ENCODE measurements around the gene P4HTM.
"Not testable (repeated sequence)": the region's sequence is repeated elsewhere in the genome, so short reads cannot be mapped to it uniquely, and the experiment has no call there.

The P4HTM gene

DNA sequence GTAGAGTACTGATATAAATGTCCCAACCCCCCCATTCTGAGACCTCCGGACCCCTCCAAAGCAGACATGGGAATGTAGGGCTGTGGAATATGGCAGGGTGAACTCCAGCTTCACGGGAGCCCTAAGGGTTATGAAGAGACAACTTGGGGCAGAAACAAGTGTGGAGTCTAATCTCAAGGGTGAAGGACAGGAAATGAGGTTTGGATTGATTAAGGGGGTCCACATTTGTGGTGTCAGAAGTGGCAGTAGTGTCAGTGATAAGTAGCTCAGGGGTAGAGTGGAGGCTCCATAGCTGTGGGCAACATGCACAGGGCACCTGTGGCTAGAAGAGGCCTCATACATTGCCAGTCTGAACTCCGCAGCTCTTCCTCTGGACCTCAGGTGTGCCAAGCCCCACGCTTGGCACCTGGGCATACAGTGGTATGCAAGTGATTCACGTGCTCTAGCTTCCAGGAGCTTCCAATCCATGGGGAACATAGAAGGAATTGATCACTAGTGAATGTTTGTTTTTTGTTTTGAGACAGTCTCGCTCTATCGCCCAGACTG is 4.1 kb upstream of the P4HTM start:
- no peak for DNase-seq

DNA sequence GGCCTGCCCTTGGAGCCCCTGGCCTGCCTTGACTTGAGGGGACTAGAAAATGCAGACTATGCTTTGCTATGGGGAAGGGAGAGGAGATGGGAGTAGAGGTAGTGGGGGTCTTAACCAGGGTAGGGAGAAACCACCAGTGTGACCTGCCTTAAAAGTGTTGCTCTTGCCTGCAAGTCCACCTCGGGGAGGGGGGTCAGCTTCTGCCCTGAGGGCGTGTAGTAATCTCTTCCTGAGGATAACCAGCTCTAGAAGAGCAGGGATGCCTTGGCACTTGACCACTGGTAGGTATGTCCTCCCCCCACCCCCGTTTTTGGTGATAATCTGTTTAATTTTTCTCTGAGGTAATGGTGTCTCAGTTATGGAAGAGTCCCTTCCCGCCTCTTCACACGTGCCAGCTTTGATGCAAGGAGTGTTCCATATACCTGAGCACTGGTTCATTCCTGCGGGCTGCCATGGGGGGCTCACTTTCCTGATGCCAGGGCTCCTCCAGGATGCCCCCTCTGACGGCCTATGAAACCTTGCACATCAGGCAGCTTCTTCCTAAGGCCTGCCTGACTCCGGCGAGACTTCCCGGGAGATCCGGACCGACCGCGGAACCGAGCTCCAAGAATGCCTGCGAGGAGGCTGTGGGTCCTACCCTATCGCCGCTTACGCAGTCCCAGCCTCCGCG is 780 bp upstream of the P4HTM start:
- no peak for DNase-seq

DNA sequence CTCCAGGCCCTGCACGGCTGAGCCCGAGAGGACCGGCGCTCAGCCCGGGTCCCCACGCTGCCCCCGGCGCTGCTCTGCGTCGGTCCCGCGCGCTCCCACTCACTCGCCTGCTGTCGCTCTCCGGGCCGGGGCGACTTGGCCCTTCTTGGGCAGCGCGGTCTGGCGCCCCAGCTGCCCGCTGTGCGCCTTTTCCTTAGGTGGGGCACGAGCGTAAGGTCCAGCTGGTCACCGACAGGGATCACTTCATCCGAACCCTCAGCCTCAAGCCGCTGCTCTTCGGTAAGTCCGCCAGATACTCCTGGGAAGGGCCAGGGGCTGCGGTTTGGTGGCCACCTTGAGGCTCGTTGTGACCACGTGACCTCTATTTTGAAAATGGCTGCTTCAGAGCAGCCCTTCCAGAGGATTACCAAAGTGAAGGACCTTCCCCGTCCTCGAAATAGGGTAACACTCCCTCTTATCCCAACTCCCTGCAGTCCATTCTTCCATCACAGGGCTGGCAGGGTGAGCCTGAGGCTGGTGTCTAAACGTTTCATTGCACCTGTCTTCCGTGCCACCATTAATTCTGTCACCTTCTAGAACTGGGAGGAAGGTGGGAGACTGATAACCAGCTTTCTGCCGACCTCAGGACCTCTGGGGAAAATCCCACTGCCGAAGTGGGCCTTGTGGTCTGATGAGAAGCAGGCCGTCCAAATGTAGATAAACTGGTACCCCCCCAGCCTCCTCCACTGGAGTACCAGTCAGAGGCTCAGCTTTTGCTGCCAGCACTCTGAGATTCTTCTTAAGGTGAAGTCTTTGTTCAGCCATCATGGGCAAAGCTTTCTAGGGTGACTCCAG is 812 bp downstream of the P4HTM start:
- DNase-seq: peak; percentile 86

DNA sequence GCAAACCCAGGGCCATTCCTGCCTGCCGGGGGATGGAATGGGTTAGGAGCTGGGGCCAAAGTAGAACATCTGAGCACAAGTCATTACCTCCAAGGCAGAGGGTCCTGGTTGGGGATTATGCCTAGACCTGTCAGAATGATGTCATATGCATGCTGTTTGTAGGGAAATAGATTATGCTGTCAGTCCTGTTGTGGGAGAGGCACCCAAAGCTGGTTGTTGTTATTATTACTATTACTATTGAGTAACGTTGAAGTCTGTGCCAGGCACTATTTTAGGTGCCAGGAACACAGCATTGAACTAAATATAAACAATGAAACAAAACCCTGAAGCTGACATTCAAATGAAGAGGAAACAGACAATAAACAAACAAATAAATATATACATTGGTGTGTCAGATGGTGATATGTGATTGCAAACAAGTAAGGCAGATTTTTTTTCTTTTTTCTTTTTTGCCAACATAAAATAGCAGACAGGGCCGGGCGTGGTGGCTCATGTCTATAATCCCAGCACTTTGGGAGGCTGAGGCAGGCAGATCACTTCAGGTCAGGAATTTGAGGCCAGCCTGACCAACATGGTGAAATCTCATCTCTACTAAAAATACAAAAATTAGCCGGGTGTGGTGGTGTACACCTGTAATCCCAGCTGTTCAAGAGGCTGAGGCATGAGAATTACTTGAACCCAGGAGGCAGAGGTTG is 2.0 kb downstream of the P4HTM start:
- no peak for DNase-seq

DNA sequence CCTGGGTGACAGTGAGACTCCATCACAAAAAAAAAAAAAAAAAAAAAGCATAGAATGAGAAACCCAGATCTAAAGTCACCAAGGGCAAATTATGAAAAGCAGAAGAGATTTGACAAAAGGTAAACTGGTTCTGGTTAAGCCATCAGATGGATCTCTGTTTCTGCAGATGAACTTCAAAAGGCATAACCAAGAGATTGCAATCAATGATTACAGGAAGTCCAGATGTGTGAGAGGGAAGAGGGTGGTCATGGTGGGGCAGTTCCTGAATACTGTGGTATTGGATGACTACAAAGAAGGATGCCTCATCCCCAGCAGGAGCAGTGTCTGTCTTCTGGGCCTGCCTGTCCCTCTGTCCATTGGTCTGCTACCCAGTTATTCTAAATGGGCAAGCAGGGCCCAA is 3.8 kb downstream of the P4HTM start:
- no peak for DNase-seq

DNA sequence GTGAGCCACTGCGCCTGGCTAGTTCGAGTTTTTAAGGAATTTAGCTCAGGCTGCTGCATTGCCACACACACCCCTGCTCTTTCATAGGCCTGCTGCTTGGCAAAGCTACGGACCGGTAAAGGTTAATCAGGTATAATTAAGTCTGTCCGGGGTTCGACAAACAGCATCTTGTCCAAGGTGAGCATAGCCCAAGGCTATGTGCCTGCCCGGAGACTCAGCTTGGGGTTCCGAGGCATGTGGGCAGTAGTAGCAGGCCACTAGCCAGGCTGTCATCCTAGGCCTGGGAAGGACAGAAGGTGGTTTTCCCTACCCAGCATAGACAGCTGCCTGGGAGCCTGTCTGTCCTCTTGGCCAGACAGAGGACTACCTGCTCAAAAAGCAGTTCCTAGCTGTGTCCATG is 6.6 kb downstream of the P4HTM start:
- DNase-seq: no peak

DNA sequence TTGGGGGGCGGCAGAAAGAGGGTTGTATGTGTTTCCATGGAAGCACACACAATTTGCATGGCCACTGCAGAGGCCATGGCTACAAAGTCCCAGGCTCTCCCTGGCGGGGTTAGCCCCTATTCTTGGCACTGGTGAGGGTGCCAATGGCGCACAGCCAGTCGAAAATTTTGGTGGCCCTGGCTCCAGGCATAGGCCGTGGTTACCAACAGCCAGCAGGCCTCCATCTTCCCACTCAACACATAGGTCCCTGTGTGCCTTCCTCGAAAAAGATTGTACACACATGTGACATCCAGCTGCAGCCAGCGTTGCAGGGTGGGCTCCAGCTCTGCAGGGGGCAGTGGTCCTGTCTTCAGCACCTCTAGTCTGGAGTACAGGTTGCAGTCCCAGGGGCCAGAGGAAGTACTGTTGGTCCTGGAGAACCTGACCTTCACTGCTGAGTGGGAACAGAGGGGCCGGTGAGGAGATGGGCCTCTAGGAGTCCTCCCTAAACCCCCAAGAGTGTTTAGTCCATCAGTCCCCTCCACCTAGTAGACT is 7.1 kb downstream of the P4HTM start:
- no peak for DNase-seq

DNA sequence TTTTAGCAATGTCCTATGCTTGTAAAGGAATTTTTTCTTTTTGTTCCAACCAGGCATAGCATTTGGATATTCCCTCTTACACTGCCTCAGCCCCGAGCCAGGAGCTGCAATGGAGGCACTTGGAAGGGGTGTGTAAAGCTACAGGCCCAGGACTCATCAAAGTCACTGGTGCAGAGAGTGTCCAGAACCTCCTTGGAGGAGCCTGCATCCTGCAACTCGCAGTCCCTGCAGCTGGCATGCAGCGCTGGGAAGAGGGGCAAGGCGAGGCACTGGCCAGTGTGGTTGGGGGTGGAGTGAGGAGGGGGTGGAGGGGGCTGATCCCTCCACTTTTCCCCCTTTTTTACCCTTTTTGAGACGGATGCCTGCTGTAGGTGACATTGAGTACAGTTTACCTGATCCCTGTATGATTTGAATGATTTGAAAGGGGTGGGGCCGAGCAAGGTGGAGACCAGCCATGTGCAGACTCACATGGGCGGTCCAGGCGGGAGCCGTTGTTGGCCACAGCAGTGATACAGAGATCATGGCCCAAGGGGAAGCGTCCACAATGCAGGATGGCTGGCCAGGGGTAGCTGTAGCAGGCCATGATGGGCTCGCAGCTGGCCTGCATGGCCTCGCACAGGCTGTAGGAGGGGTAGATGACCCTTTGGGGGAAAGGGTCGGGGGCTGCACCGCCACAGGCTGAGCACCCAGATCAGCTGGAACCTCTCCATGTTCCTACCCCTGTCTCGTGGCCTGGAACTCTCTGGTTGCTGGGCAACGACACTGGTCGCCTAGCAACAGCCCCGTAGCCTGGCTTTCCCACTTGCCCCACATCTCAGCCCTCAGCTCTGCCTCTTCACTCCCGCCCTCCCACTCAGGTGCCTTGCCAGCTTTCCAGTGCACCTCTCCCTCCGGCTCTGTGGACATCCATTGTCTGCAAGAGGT is 7.9 kb downstream of the P4HTM start:
- DNase-seq: peak; percentile 98

DNA sequence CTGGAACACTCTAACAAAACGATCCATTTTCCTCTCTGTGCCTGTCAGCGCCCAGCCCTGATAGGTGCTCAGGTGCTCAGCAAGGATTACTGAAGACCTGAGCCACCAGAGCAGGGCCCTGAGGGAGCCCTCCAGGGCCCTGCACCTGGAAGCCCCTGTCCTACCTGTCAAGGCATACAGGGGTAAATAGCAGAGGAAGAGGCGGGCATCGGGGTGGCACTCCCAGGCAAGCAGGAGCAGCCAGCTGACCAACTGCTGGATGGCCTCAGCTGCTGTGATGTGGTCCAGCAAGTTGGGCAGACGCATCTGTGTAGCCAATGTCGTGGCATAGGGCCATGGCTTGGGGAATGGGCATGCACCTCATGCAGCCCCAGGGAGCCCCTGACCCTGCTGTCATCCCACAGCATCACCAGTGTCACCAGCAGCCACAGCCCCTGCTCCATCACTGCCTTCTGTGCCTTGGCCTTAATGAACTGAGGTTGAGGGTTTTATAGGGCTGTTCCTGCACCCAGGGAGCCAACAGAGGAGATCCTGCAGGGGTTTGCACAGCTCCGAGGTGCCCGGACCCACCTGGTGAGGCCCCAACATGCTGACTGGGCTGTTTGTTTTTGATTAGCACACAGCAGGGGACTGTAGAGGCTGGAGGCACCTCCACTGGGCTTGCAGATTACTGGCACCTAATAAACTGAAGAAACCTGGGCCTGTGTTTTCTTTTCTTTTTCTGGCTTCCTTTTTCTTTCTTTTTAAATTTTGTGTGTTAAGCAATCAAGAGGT is 9.2 kb downstream of the P4HTM start:
- no peak for DNase-seq

DNA sequence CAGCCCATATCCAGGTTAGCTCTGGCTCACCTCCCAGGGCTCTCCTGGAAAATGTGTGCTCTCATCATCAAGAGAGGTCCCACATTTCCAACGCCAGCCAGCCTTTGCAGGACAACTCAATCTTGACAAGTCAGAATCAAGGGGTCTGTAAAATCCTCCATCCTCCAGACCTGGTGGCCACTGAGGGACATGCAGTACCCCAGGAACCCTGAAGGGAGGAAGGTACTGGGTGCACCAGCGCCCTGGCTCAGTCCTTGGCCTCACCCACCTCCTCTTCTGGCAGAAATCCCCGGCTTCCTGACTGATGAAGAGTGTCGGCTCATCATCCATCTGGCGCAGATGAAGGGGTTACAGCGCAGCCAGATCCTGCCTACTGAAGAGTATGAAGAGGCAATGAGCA is 11.1 kb downstream of the P4HTM start:
- DNase-seq: no peak

DNA sequence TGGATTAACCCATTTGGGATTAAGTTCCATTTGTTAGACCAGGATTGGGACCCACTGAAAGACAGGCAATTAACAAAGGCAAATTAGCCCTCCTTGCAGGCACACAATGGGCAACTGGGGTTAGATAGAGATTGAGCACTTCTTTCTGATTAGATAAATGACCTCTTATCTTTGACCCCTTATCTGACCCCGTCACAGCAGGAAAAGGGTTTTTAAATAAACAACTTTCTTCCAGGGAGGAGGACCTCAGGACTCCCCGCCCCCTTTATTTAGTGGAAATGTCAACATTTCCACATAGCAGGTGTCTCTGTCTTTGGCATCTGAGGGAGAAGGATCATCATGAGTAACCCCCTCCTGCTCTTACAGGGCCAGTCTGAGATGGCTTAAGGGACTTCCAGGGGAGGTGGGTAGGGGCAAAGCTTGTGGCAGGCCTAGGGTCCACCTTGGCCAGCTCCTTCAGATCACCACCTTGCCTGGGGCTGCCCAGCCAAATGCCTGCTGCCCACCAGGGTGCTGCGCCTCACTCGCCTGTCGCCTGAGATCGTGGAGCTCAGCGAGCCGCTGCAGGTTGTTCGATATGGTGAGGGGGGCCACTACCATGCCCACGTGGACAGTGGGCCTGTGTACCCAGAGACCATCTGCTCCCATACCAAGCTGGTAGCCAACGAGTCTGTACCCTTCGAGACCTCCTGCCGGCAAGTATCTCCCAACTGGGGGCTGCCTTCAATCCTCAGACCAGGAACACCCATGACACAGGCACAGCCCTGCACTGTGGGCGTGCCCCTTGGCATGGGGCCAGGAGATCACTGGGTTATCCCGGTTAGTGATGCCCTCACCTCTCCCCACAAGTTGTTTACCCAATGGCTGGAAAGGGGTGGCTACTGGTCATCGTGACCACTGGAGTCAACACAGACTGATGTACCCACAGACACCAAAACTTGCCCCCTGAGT is 14.6 kb downstream of the P4HTM start:
- DNase-seq: no peak

DNA sequence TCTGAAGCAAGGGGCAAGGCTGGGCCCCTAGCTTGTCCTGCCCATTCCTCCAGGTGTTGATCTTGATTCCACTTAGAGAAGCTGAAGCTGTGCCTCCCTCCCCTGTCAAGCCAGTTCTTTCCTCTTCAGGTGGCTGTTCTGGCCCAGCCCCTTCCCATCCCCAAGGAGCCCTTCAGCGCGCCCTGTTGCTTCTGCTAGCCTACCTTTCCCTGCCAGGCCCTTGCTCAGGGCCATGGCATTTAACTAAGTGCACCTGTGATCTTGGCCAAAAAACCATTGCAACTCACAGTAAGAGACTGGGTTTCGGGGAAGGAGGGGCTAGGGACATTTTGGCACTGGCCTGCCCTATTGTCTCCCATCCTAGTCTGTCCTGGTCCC is 15.3 kb downstream of the P4HTM start:
- DNase-seq: no peak

DNA sequence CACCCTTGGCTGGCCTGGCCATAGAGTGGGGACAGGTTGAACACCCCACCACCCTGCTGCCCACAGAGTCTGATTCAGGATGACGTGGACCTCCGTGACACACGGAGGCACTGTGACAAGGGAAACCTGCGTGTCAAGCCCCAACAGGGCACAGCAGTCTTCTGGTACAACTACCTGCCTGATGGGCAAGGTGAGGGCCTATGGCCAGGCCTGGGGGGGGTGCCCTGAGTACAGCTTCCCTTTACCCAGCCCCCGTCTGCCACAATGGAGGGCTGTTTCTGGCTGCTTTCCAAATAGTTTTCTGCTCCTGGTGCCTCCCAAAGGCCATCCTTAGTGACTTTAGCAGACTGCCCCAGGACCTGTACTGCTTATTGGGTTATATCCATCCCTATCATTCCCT is 16.0 kb downstream of the P4HTM start:
- DNase-seq: no peak

DNA sequence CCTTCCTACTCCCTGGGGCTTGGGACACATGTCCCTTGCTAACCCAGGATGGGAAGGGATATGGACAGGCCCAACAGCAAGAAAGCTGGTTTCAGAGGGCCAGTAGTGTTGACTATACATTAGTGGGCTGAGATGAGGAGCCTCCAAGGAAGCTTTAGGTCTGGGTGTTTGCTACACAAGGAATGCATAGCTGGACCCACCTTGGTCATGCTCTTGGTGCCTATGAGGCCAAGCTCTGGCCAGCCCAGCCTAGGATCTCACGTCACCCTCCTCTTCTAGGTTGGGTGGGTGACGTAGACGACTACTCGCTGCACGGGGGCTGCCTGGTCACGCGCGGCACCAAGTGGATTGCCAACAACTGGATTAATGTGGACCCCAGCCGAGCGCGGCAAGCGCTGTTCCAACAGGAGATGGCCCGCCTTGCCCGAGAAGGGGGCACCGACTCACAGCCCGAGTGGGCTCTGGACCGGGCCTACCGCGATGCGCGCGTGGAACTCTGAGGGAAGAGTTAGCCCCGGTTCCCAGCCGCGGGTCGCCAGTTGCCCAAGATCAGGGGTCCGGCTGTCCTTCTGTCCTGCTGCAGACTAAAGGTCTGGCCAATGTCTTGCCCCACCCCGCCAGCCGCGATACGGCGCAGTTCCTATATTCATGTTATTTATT is 16.5 kb downstream of the P4HTM start:
- no peak for DNase-seq

DNA sequence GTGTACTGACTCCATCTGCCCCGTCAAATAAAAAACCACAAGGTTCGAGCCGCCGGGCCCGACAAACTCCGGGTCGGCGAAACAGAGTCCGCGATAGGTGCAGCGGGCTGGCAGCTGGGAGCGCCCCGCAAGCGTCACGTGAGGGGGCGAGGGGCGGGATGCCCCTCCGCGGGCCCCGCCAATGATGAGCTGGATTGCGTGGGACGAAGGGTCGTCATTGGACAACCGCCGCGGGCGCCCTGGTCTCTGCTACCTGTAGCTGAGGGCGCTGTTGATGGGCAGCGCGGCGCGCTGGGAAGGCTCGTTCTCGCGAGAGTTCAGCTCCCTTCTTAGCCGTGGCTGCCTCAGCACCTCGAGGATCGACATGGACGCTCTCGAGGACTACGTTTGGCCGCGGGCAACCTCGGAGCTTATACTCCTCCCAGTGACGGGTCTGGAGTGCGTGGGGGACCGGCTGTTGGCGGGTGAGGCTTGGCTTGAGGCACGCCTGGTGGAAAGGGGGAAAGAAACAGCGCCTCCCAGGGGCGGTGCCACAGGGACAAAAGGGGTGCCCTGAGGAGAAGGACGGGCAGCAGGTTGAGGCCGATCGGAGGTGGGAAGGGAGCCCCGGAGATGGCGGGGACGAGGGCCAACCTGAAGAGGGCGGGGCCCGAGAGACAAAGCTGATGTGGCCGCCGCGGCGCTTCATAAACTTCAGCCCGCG is 17.2 kb downstream of the P4HTM start, which contains the start of gene WDR6:
TSS of gene WDR6 (plus strand) at position 324 of the 703 bp plus-strand sequence. CDS start at position 365, 41 bp downstream.
- peak; percentile 98 for DNase-seq

DNA sequence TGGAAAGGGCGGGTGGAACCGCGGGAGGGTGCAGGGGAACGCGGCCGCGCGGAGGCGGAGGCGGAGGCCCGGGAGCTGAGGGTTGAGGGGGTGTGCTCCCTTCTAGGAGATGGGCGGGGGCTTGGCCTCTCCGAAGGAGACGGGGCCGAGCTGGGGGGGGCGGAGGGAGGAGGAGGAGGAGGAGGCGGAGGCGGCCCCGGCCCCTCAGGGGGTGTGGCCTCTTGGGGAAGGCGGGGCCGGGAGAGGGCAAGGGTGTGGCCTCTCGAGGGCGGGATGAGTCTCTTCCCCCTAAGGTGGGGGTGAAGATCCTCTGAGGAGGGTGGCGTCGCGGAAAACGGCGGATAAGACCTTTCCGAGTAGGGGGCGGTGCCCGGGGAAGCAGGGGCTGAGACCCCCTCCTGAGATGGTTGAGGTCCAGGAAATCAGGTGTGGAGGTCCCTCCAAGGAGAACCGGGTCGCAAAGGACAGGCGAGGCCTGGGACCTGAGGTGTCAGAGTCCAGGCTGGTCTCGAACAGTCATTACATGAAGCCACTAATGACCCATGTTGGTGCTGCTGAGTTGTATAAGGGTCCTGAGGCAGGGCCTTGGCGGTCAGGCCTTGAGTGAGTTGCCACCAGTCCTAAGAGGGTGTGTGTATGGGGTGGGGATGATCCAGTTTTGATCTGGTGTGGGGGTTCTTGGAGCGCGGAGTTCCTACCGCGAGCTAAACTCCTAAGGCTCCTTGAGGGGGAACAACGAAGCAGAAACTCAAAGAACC is 17.9 kb downstream of the P4HTM start:
- no peak for DNase-seq

DNA sequence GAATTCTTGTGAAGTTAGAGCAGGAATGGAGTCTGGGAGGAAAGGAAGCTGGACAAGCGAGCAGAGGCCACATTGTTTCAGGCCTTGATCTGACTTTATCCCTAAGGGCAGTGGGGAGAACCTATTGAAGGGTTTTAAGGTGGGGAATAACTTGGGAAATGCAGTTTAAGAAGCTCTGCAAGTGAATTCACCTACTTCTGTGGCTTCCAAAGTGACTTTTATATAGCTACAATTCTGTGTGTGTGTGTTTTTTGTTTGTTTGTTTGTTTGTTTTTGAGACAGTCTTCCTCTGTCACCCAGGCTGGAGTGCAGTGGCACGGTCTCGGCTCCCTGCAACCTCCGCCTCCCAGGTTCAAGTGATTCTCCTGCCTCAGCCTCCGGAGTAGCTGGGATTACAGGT is 18.6 kb downstream of the P4HTM start:
- not testable (repeated sequence) for DNase-seq

DNA sequence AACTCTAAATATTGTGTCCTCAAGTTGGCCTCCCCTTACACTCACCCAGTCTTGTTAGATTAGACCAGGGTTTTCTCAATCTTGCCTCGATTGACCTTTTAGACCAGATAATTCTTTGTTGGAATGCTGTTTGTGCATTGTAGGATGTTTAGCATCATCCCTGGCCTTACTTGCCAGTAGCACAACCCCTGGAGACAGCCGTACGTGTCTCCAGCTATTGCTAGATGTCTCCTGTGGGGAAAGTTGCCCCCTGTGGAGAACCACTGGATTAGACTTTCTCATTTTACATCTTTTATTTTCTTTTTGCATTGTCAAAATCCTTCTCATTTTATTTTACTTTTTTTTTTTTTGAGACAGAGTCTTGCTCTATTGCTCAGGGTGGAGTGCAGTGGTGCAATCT is 19.4 kb downstream of the P4HTM start:
- no peak for DNase-seq
